Measurements from ENCODE around the gene BTRC. TPM values are rescaled to one million over a fixed set of nuclear protein-coding genes. Genes with fewer than 3 reads are reported as not detected.

BTRC gene
- total RNA-seq, 1 donor, result 12.6 TPM

- TF ChIP-seq CTCF (IDR thresholded peaks at IDR 0.05; ENCODE audit: insufficient read depth, low read length), result no peak
- DNase-seq (ENCODE audit: low read depth), result no peak
- H3K4me3 ChIP-seq (ENCODE audit: low read depth, low read length), result no peak overlapping the region
Observed at GRCh38 chr10:101504438-101504837, 150.5 kb downstream of the BTRC start.

- no peak for TF ChIP-seq CTCF (IDR thresholded peaks at IDR 0.05; ENCODE audit: insufficient read depth, low read length)
- no peak for DNase-seq (ENCODE audit: low read depth)
- H3K4me3 ChIP-seq (ENCODE audit: low read depth, low read length), result no peak overlapping the region
Observed at GRCh38 chr10:101506829-101507661, 153.1 kb downstream of the BTRC start.

- no peak for DNase-seq (ENCODE audit: low read depth)
- no peak overlapping the region for H3K4me3 ChIP-seq (ENCODE audit: low read depth, low read length)
- no peak for TF ChIP-seq CTCF (IDR thresholded peaks at IDR 0.05; ENCODE audit: insufficient read depth, low read length)
Observed at GRCh38 chr10:101507828-101508227, 153.9 kb downstream of the BTRC start.

GRCh38 chr10:101511938-101512337 lies 158.0 kb downstream of the BTRC start:
- no peak for TF ChIP-seq CTCF (IDR thresholded peaks at IDR 0.05; ENCODE audit: insufficient read depth, low read length)
- DNase-seq (ENCODE audit: low read depth), result no peak
- H3K4me3 ChIP-seq (ENCODE audit: low read depth, low read length), result no peak overlapping the region

- DNase-seq (ENCODE audit: low read depth), result peak; percentile 64
- no peak for TF ChIP-seq CTCF (IDR thresholded peaks at IDR 0.05; ENCODE audit: insufficient read depth, low read length)
- no peak overlapping the region for H3K4me3 ChIP-seq (ENCODE audit: low read depth, low read length)
Observed at GRCh38 chr10:101512738-101513137, 158.8 kb downstream of the BTRC start.

- H3K4me3 ChIP-seq (ENCODE audit: low read depth, low read length), result no peak overlapping the region
- TF ChIP-seq CTCF (IDR thresholded peaks at IDR 0.05; ENCODE audit: insufficient read depth, low read length), result no peak
- DNase-seq (ENCODE audit: low read depth), result no peak
Observed at GRCh38 chr10:101513733-101514132, 159.8 kb downstream of the BTRC start.
